Ascending aorta (tissue), 2 donors: ENCODE measurements around the gene SOD3. TPM values are rescaled to one million over a fixed set of nuclear protein-coding genes. Genes with fewer than 3 reads are reported as not detected.

Experiments
- DNase-seq, 2 donors: peaks; one replicate each; pipeline ENCODE4 v3.0.0-alpha.2; 2019; ENCODE audit warnings: low spot score in 2 of 2
- H3K27ac ChIP-seq, 2 donors: fragments of 200-600 bp; sonication (generic); one replicate each; pipeline ENCODE4 v1.5.1; 2016 to 2017; ENCODE audit warnings: mild to moderate bottlenecking in 1 of 2
- H3K27me3 ChIP-seq: fragments of 200-600 bp; sonication (generic); one replicate; pipeline ENCODE4 v1.5.1; 2017
- H3K36me3 ChIP-seq, 2 donors: fragments of 200-600 bp; sonication (generic); one replicate each; pipeline ENCODE4 v1.5.1; 2016
- H3K4me1 ChIP-seq, 2 donors: fragments of 200-600 bp; sonication (generic); one replicate each; pipeline ENCODE4 v1.5.1; 2016 to 2017; ENCODE audit warnings: mild to moderate bottlenecking in 1 of 2
- H3K4me3 ChIP-seq, 2 donors: fragments of 200-600 bp; sonication (generic); one replicate each; pipeline ENCODE4 v1.5.1; 2016 to 2017; ENCODE audit warnings: mild to moderate bottlenecking in 1 of 2
- H3K9me3 ChIP-seq, 2 donors: fragments of 200-600 bp; sonication (generic); one replicate each; pipeline ENCODE4 v1.5.1; 2016
- intact Hi-C: fragments of 100-400 bp; cut with DNase I; formaldehyde crosslinking; loops from one replicate; pipeline ENCODE4 v1.15.1; 2023
- total RNA-seq: library from RNA; depleted of rRNA; stranded (reverse); fragments of >200 nt; gene quantifications from one replicate; pipeline ENCODE4 v1.1.0, GENCODE V29; 2016
- TF ChIP-seq, protein P1 (sequence below), 3 experiments: fragments of 200-600 bp in 2 of 3; fragments of 450-650 bp in 1 of 3; sonication (generic) in 2 of 3; IDR thresholded peaks; one replicate each; pipeline ENCODE4 v1.5.1; 2016 to 2019; ENCODE audit warnings: antibody characterized with exemption in 3 of 3, mild to moderate bottlenecking in 1 of 3, moderate library complexity in 1 of 3

The SOD3 gene
- total RNA-seq, 1 donor from 2014 or later, result 893 TPM

DNA sequence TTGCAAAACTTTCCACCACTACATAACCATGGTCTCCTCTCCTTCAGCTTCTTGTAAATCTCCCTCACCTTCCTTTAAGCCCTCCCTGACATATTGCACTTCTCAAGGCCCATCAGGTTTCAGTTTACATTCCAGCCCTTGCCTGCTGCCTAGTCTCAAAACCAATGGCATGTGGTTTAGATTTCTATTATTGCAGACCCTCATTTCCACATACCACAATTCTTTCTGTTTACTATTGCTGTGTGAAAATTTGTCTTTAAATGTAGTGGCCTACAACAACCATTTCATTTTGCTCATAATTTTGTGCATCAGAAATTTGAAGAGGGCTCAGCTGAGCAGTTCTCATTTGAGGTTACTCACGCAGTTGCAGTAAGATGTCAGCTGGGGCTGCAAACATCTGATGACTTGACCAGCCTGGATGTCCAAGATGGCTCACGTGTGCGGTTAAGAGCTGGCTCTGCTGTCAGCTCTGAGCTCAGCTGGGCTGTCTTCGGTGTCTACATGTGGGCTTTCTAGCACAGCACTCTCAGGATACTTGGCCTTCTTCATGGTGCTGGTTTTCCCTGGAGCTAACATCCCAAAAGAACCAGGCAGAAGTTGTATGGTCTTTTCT is 29.9 kb upstream of the SOD3 start:
- Histone ChIP-seq H3K4me3 (no peak overlapping the region), H3K36me3 (no peaks in the 10 kb centered on the region), H3K27me3 (no peaks in the 10 kb centered on the region), H3K4me1 (peaks cover 0 to 6% of the 10 kb centered on the region in 2 donors), H3K9me3 (no peaks in the 10 kb centered on the region), H3K27ac (no peak overlapping the region)
- TF ChIP-seq, protein P1, sequence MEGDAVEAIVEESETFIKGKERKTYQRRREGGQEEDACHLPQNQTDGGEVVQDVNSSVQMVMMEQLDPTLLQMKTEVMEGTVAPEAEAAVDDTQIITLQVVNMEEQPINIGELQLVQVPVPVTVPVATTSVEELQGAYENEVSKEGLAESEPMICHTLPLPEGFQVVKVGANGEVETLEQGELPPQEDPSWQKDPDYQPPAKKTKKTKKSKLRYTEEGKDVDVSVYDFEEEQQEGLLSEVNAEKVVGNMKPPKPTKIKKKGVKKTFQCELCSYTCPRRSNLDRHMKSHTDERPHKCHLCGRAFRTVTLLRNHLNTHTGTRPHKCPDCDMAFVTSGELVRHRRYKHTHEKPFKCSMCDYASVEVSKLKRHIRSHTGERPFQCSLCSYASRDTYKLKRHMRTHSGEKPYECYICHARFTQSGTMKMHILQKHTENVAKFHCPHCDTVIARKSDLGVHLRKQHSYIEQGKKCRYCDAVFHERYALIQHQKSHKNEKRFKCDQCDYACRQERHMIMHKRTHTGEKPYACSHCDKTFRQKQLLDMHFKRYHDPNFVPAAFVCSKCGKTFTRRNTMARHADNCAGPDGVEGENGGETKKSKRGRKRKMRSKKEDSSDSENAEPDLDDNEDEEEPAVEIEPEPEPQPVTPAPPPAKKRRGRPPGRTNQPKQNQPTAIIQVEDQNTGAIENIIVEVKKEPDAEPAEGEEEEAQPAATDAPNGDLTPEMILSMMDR (IDR thresholded peaks at IDR 0.05), result no peak
- intact Hi-C loops, result no loop called here
- no peak for DNase-seq

GRCh38 chr4:24768006-24768405 is 27.4 kb upstream of the SOD3 start:
- no peak overlapping the region for H3K27ac ChIP-seq
- H3K4me3 ChIP-seq, result no peak overlapping the region
- intact Hi-C loops, result no loop called here
- H3K9me3 ChIP-seq, result no peaks in the 10 kb centered on the region
- peaks cover 0 to 6% of the 10 kb centered on the region in 2 donors for H3K4me1 ChIP-seq
- H3K27me3 ChIP-seq, result no peaks in the 10 kb centered on the region
- DNase-seq, result no peak
- TF ChIP-seq, protein P1 (IDR thresholded peaks at IDR 0.05), result no peak
- H3K36me3 ChIP-seq, result no peaks in the 10 kb centered on the region

- H3K4me1 ChIP-seq, result peaks cover 0 to 3% of the 10 kb centered on the region in 2 donors
- TF ChIP-seq, protein P1 (IDR thresholded peaks at IDR 0.05), result no peak
- no peaks in the 10 kb centered on the region for H3K36me3 ChIP-seq
- H3K9me3 ChIP-seq, result no peaks in the 10 kb centered on the region
- no peaks in the 10 kb centered on the region for H3K27me3 ChIP-seq
- no peak overlapping the region for H3K4me3 ChIP-seq
- DNase-seq, result no peak
- intact Hi-C loops, result no loop called here
- H3K27ac ChIP-seq, result no peak overlapping the region
Measured at GRCh38 chr4:24768604-24769003, 26.8 kb upstream of the SOD3 start.

- Histone ChIP-seq H3K27ac (no peak overlapping the region), H3K4me1 (no peaks in the 10 kb centered on the region), H3K9me3 (no peaks in the 10 kb centered on the region), H3K36me3 (no peaks in the 10 kb centered on the region), H3K27me3 (no peaks in the 10 kb centered on the region), H3K4me3 (no peak overlapping the region)
- TF ChIP-seq, protein P1 (IDR thresholded peaks at IDR 0.05), result no peak
- no peak for DNase-seq
- intact Hi-C loops, result no loop called here
Measured at GRCh38 chr4:24769571-24769970, 25.8 kb upstream of the SOD3 start.

- no peak overlapping the region for H3K4me3 ChIP-seq
- H3K4me1 ChIP-seq, result no peaks in the 10 kb centered on the region
- intact Hi-C loops, result loop anchor here (10.0 kb wide), 1 partner anchor 1245 kb away; no protein-coding TSS in a partner anchor
- H3K27me3 ChIP-seq, result no peaks in the 10 kb centered on the region
- DNase-seq, result no peak
- no peaks in the 10 kb centered on the region for H3K9me3 ChIP-seq
- no peak overlapping the region for H3K27ac ChIP-seq
- H3K36me3 ChIP-seq, result no peaks in the 10 kb centered on the region
- TF ChIP-seq, protein P1 (IDR thresholded peaks at IDR 0.05), result no peak
Measured at GRCh38 chr4:24770032-24770584, 25.3 kb upstream of the SOD3 start.
